ENCODE measurements around the gene ATG101.
"Not testable (repeated sequence)": the region's sequence is repeated elsewhere in the genome, so short reads cannot be mapped to it uniquely, and the experiment has no call there.

ATG101 gene

GRCh38 chr12:52116222-52117125 lies 46.7 kb downstream of the ATG101 start:
- not testable (repeated sequence) for H3K9me3 ChIP-seq (ENCODE audit: control insufficient read depth, low read length); H3K36me3 ChIP-seq (ENCODE audit: control insufficient read depth, insufficient read depth, low read length); H3K4me3 ChIP-seq (ENCODE audit: low read length); H3K27me3 ChIP-seq (ENCODE audit: control insufficient read depth, insufficient read depth, low read length); H3K9ac ChIP-seq (ENCODE audit: low read length)
- peaks cover 23% of the 10 kb centered on the region for H3K4me1 ChIP-seq (ENCODE audit: control insufficient read depth, insufficient read depth, low read length)

GRCh38 chr12:52117806-52118475 lies 48.2 kb downstream of the ATG101 start:
- peaks cover 23% of the 10 kb centered on the region for H3K4me1 ChIP-seq (ENCODE audit: control insufficient read depth, insufficient read depth, low read length)

GRCh38 chr12:52119398-52120254 lies 49.8 kb downstream of the ATG101 start:
- H3K4me1 ChIP-seq (ENCODE audit: control insufficient read depth, insufficient read depth, low read length), result peaks cover 23% of the 10 kb centered on the region
- H3K9me3 ChIP-seq (ENCODE audit: control insufficient read depth, low read length), result no peaks in the 10 kb centered on the region
- no peak overlapping the region for H3K4me3 ChIP-seq (ENCODE audit: low read length)
- no peaks in the 10 kb centered on the region for H3K27me3 ChIP-seq (ENCODE audit: control insufficient read depth, insufficient read depth, low read length)
- no peak overlapping the region for H3K9ac ChIP-seq (ENCODE audit: low read length)
- H3K36me3 ChIP-seq (ENCODE audit: control insufficient read depth, insufficient read depth, low read length), result no peaks in the 10 kb centered on the region

More at GRCh38 chr12:52117806-52118475, 48.2 kb downstream of the ATG101 start:
- not testable (repeated sequence) for H3K9me3 ChIP-seq (ENCODE audit: control insufficient read depth, low read length); H3K9ac ChIP-seq (ENCODE audit: low read length); H3K4me3 ChIP-seq (ENCODE audit: low read length); H3K27me3 ChIP-seq (ENCODE audit: control insufficient read depth, insufficient read depth, low read length); H3K36me3 ChIP-seq (ENCODE audit: control insufficient read depth, insufficient read depth, low read length)

DNA sequence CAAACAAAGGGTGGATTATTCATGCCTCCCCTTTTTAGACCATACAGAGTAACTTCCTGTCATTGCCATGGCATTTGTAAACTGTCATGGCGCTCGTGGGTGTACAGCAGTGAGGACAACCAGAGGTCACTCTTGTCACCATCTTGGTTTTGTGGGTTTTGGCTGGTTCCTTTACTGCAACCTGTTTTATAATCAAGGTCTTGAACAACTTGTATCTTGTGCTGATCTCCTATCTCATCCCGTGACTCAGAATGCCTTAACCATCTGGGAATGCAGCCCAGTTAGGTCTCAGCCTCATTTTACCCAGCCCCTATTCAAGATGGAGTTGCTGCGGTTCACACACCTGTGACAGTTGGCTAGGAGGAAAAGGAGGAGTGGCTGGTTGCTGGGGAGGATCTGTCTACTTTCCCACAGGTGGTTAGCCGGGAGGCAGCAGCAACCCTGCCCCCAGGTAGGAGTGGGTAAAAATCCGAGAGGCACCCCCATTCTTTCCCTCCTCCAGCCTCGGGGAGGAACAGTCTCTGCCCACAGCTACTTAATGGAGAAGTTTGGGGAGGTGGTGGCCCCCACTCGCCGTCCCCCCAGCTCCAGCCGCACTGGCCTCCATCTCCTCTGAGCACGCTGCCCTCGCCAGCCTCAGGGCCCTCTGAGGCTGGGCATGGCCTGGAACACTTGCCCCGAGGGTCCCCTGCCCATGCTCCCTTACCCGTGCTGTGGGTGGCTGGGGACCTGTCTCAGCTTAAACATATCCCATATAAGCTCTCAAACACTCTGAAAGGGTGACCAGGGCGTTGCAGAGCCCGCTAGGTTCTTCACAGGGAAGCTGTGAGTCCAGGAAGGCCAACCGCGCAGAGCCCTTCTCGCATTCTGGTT lies 51.4 kb downstream of the ATG101 start:
- H3K36me3 ChIP-seq (ENCODE audit: control insufficient read depth, insufficient read depth, low read length), result no peaks in the 10 kb centered on the region
- no peaks in the 10 kb centered on the region for H3K9me3 ChIP-seq (ENCODE audit: control insufficient read depth, low read length)
- no peaks in the 10 kb centered on the region for H3K27me3 ChIP-seq (ENCODE audit: control insufficient read depth, insufficient read depth, low read length)
- no peak overlapping the region for H3K4me3 ChIP-seq (ENCODE audit: low read length)
- peaks cover 26% of the 10 kb centered on the region for H3K4me1 ChIP-seq (ENCODE audit: control insufficient read depth, insufficient read depth, low read length)
- H3K9ac ChIP-seq (ENCODE audit: low read length), result no peak overlapping the region

DNA sequence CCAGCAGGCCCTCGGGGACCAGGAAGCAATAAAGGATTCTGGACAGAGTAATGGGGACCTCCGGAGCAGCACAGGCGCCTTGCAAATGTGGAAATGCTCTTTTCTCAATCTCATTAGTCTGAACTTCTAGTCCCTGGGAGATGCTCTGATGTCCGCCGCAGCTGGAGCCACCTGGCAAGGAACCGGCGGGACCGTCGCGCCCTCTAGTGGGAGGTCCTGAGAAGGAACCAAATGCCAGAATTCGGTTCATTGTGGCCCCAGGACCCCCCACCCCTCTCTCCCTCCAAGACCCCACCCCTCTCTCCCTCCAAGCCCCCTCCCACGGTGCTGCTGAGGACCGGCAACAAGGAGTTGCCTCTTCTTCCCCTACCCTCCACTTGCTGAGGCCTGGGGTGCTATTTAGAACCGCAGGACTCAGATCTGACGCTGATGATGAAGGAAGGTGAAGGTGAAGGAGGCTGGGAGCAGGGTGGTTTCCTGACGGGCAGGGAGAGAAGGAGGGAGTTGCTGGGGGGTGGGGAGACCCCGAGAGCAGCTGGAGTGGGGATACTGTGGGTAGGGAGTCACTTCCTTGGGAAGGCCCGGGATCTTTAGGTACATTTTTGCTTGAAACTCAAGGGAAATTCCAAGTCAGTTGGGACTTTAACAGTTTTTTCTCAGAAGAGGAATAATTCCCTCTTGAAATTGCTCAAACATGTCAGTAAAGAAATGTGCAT lies 52.2 kb downstream of the ATG101 start:
- Histone ChIP-seq H3K9me3 (ENCODE audit: control insufficient read depth, low read length) (no peaks in the 10 kb centered on the region), H3K27me3 (ENCODE audit: control insufficient read depth, insufficient read depth, low read length) (no peaks in the 10 kb centered on the region), H3K4me3 (ENCODE audit: low read length) (no peak overlapping the region), H3K4me1 (ENCODE audit: control insufficient read depth, insufficient read depth, low read length) (peaks cover 27% of the 10 kb centered on the region), H3K9ac (ENCODE audit: low read length) (no peak overlapping the region), H3K36me3 (ENCODE audit: control insufficient read depth, insufficient read depth, low read length) (no peaks in the 10 kb centered on the region)

- Histone ChIP-seq H3K36me3 (ENCODE audit: control insufficient read depth, insufficient read depth, low read length) (no peaks in the 10 kb centered on the region), H3K9me3 (ENCODE audit: control insufficient read depth, low read length) (no peaks in the 10 kb centered on the region), H3K27me3 (ENCODE audit: control insufficient read depth, insufficient read depth, low read length) (no peaks in the 10 kb centered on the region), H3K9ac (ENCODE audit: low read length) (no peak overlapping the region), H3K4me3 (ENCODE audit: low read length) (no peak overlapping the region), H3K4me1 (ENCODE audit: control insufficient read depth, insufficient read depth, low read length) (peaks cover 26% of the 10 kb centered on the region)
Observed at GRCh38 chr12:52122540-52122871, 52.7 kb downstream of the ATG101 start.

- H3K4me1 ChIP-seq (ENCODE audit: control insufficient read depth, insufficient read depth, low read length), result peaks cover 23% of the 10 kb centered on the region
- no peaks in the 10 kb centered on the region for H3K9me3 ChIP-seq (ENCODE audit: control insufficient read depth, low read length)
- H3K9ac ChIP-seq (ENCODE audit: low read length), result no peak overlapping the region
- no peaks in the 10 kb centered on the region for H3K27me3 ChIP-seq (ENCODE audit: control insufficient read depth, insufficient read depth, low read length)
- H3K4me3 ChIP-seq (ENCODE audit: low read length), result no peak overlapping the region
- H3K36me3 ChIP-seq (ENCODE audit: control insufficient read depth, insufficient read depth, low read length), result no peaks in the 10 kb centered on the region
Observed at GRCh38 chr12:52122904-52123303, 53.1 kb downstream of the ATG101 start.

- H3K36me3 ChIP-seq (ENCODE audit: control insufficient read depth, insufficient read depth, low read length), result no peaks in the 10 kb centered on the region
- H3K4me1 ChIP-seq (ENCODE audit: control insufficient read depth, insufficient read depth, low read length), result peaks cover 22% of the 10 kb centered on the region
- H3K9ac ChIP-seq (ENCODE audit: low read length), result no peak overlapping the region
- no peaks in the 10 kb centered on the region for H3K27me3 ChIP-seq (ENCODE audit: control insufficient read depth, insufficient read depth, low read length)
- H3K4me3 ChIP-seq (ENCODE audit: low read length), result no peak overlapping the region
- no peaks in the 10 kb centered on the region for H3K9me3 ChIP-seq (ENCODE audit: control insufficient read depth, low read length)
Observed at GRCh38 chr12:52123487-52124186, 53.9 kb downstream of the ATG101 start.

GRCh38 chr12:52125476-52125900 lies 55.7 kb downstream of the ATG101 start:
- peaks cover 13% of the 10 kb centered on the region for H3K4me1 ChIP-seq (ENCODE audit: control insufficient read depth, insufficient read depth, low read length)
- no peaks in the 10 kb centered on the region for H3K36me3 ChIP-seq (ENCODE audit: control insufficient read depth, insufficient read depth, low read length)
- no peaks in the 10 kb centered on the region for H3K27me3 ChIP-seq (ENCODE audit: control insufficient read depth, insufficient read depth, low read length)
- H3K9ac ChIP-seq (ENCODE audit: low read length), result no peak overlapping the region
- no peak overlapping the region for H3K4me3 ChIP-seq (ENCODE audit: low read length)
- no peaks in the 10 kb centered on the region for H3K9me3 ChIP-seq (ENCODE audit: control insufficient read depth, low read length)

GRCh38 chr12:52126050-52126604 lies 56.3 kb downstream of the ATG101 start:
- no peaks in the 10 kb centered on the region for H3K9me3 ChIP-seq (ENCODE audit: control insufficient read depth, low read length)
- H3K9ac ChIP-seq (ENCODE audit: low read length), result no peak overlapping the region
- H3K4me3 ChIP-seq (ENCODE audit: low read length), result no peak overlapping the region
- H3K27me3 ChIP-seq (ENCODE audit: control insufficient read depth, insufficient read depth, low read length), result no peaks in the 10 kb centered on the region
- peaks cover 13% of the 10 kb centered on the region for H3K4me1 ChIP-seq (ENCODE audit: control insufficient read depth, insufficient read depth, low read length)
- H3K36me3 ChIP-seq (ENCODE audit: control insufficient read depth, insufficient read depth, low read length), result no peaks in the 10 kb centered on the region

Data from mucosa of stomach (tissue), 1 donor.